ENCODE results near the gene GCNT2.
"Not testable (repeated sequence)": the region's sequence is repeated elsewhere in the genome, so short reads cannot be mapped to it uniquely, and the experiment has no call there.

Gene GCNT2

GRCh38 chr6:10579803-10580202, 58.7 kb downstream of the GCNT2 start:
- no peak for DNase-seq (ENCODE audit: low read depth)
- TF ChIP-seq CTCF (IDR thresholded peaks at IDR 0.05; ENCODE audit: low read depth, low read length, missing control alignments), result no peak
- H3K4me3 ChIP-seq (ENCODE audit: low read depth, low read length), result no peak overlapping the region

GRCh38 chr6:10580570-10580969, 59.4 kb downstream of the GCNT2 start:
- no peak overlapping the region for H3K4me3 ChIP-seq (ENCODE audit: low read depth, low read length)
- no peak for TF ChIP-seq CTCF (IDR thresholded peaks at IDR 0.05; ENCODE audit: low read depth, low read length, missing control alignments)
- no peak for DNase-seq (ENCODE audit: low read depth)

- H3K4me3 ChIP-seq (ENCODE audit: low read depth, low read length); DNase-seq (ENCODE audit: low read depth): not testable (repeated sequence)
Measured at GRCh38 chr6:10581402-10581801, 60.3 kb downstream of the GCNT2 start.

- TF ChIP-seq CTCF (IDR thresholded peaks at IDR 0.05; ENCODE audit: low read depth, low read length, missing control alignments), result no peak
- H3K4me3 ChIP-seq (ENCODE audit: low read depth, low read length), result no peak overlapping the region
- no peak for DNase-seq (ENCODE audit: low read depth)
Measured at GRCh38 chr6:10582774-10583508, 61.8 kb downstream of the GCNT2 start.

- no peak for DNase-seq (ENCODE audit: low read depth)
- TF ChIP-seq CTCF (IDR thresholded peaks at IDR 0.05; ENCODE audit: low read depth, low read length, missing control alignments), result no peak
- no peak overlapping the region for H3K4me3 ChIP-seq (ENCODE audit: low read depth, low read length)
Measured at GRCh38 chr6:10583509-10583901, 62.4 kb downstream of the GCNT2 start.

- no peak for DNase-seq (ENCODE audit: low read depth)
- TF ChIP-seq CTCF (IDR thresholded peaks at IDR 0.05; ENCODE audit: low read depth, low read length, missing control alignments), result no peak
- H3K4me3 ChIP-seq (ENCODE audit: low read depth, low read length), result no peak overlapping the region
Measured at GRCh38 chr6:10584607-10585006, 63.5 kb downstream of the GCNT2 start.

GRCh38 chr6:10585209-10585845, 64.2 kb downstream of the GCNT2 start:
- no peak overlapping the region for H3K4me3 ChIP-seq (ENCODE audit: low read depth, low read length)
- TF ChIP-seq CTCF (IDR thresholded peaks at IDR 0.05; ENCODE audit: low read depth, low read length, missing control alignments), result no peak
- DNase-seq (ENCODE audit: low read depth), result no peak

Measured in GM12864 (cell line).